Thoracic aorta (tissue), 2 donors: ENCODE data around the gene PLA2G2C. TPM values are rescaled to one million over a fixed set of nuclear protein-coding genes. Genes with fewer than 3 reads are reported as not detected.

Experiments
- ATAC-seq: fragments of 150-250 bp; one replicate; pipeline ENCODE4 v1.8.0; 2017; ENCODE audit warnings: low read depth; ENCODE audit not compliant: insufficient number of reproducible peaks, low FRiP score
- DNase-seq: peaks from one replicate; pipeline ENCODE4 v3.0.0-alpha.2; 2020; ENCODE audit warnings: low spot score
- H3K27ac ChIP-seq, 2 donors: fragments of 200-600 bp; sonication (generic); 1 replicate in 1 of 2; 2 replicates in 1 of 2; pipeline ENCODE4 v1.5.1; 2016; ENCODE audit warnings: mild to moderate bottlenecking in 2 of 2, moderate library complexity in 2 of 2
- H3K27me3 ChIP-seq: fragments of 200-600 bp; sonication (generic); replicated peaks from 2 replicates; pipeline ENCODE4 v1.6.0; 2016; ENCODE audit warnings: mild to moderate bottlenecking; ENCODE audit not compliant: insufficient read depth
- H3K36me3 ChIP-seq: fragments of 200-600 bp; sonication (generic); one replicate; pipeline ENCODE4 v1.5.1; 2016
- H3K4me1 ChIP-seq, 2 donors: fragments of 200-600 bp; sonication (generic); 1 replicate in 1 of 2; 2 replicates in 1 of 2; pipeline versions ENCODE4 v1.5.1 to v1.6.0; 2016; ENCODE audit warnings: low read depth in 2 of 2, mild to moderate bottlenecking in 1 of 2; ENCODE audit not compliant: control insufficient read depth in 1 of 2
- H3K4me3 ChIP-seq: fragments of 200-600 bp; sonication (generic); 2 replicates; pipeline ENCODE4 v1.5.1; 2016; ENCODE audit warnings: mild to moderate bottlenecking
- H3K9me3 ChIP-seq: fragments of 200-600 bp; sonication (generic); 2 replicates; pipeline ENCODE4 v1.5.1; 2016
- CTCF ChIP-seq: fragments of 200-600 bp; sonication (generic); IDR thresholded peaks from one replicate; pipeline ENCODE4 v1.5.1; 2019; ENCODE audit warnings: antibody characterized with exemption
- total RNA-seq, 2 donors: library from RNA; depleted of rRNA; stranded (reverse); fragments of >200 nt; gene quantifications; one replicate each; pipeline versions ENCODE4 v1.1.0 to v1.2.3, GENCODE V29; 2016

Gene PLA2G2C
- total RNA-seq, 2 donors from 2014 or later, result not detected

GRCh38 chr1:20168564-20169491 is 17.5 kb downstream of the PLA2G2C start:
- Histone ChIP-seq H3K27me3 (no peaks in the 10 kb centered on the region), H3K27ac (no peak overlapping the region), H3K4me1 (no peaks in the 10 kb centered on the region), H3K9me3 (no peaks in the 10 kb centered on the region), H3K4me3 (no peak overlapping the region), H3K36me3 (no peaks in the 10 kb centered on the region)
- no peak for TF ChIP-seq CTCF
- no peak for ATAC-seq
- DNase-seq, result no peak

- Histone ChIP-seq H3K27me3 (no peaks in the 10 kb centered on the region), H3K4me3 (no peak overlapping the region), H3K36me3 (no peaks in the 10 kb centered on the region), H3K4me1 (no peaks in the 10 kb centered on the region), H3K9me3 (no peaks in the 10 kb centered on the region), H3K27ac (no peak overlapping the region)
- no peak for TF ChIP-seq CTCF
- DNase-seq (no peak), ATAC-seq (no peak)
These were observed 19.2 kb downstream of the PLA2G2C start for GRCh38 chr1:20167126-20167525.

- Histone ChIP-seq H3K27me3 (no peaks in the 10 kb centered on the region), H3K4me1 (no peaks in the 10 kb centered on the region), H3K4me3 (no peak overlapping the region), H3K36me3 (no peaks in the 10 kb centered on the region), H3K9me3 (peaks cover 8% of the 10 kb centered on the region), H3K27ac (no peak overlapping the region)
- DNase-seq (no peak), ATAC-seq (no peak)
- no peak for TF ChIP-seq CTCF
These were observed 20.3 kb downstream of the PLA2G2C start for GRCh38 chr1:20166051-20166450.

- no peak for TF ChIP-seq CTCF
- Histone ChIP-seq H3K27me3 (no peaks in the 10 kb centered on the region), H3K4me1 (no peaks in the 10 kb centered on the region), H3K9me3 (peaks cover 13% of the 10 kb centered on the region), H3K27ac (no peak overlapping the region), H3K36me3 (no peaks in the 10 kb centered on the region), H3K4me3 (no peak overlapping the region)
- DNase-seq (no peak), ATAC-seq (no peak)
These were observed 20.8 kb downstream of the PLA2G2C start for GRCh38 chr1:20165522-20165951.

GRCh38 chr1:20164694-20165202 is 21.6 kb downstream of the PLA2G2C start:
- DNase-seq, result no peak
- Histone ChIP-seq H3K27me3 (no peaks in the 10 kb centered on the region), H3K4me3 (no peak overlapping the region), H3K9me3 (peaks cover 21% of the 10 kb centered on the region), H3K27ac (no peak overlapping the region), H3K36me3 (no peaks in the 10 kb centered on the region), H3K4me1 (no peaks in the 10 kb centered on the region)
- ATAC-seq, result no peak
- TF ChIP-seq CTCF, result no peak
